ENCODE data around the gene MYO3A. TPM values are rescaled to one million over a fixed set of nuclear protein-coding genes. Genes with fewer than 3 reads are reported as not detected.

MYO3A gene, protein sequence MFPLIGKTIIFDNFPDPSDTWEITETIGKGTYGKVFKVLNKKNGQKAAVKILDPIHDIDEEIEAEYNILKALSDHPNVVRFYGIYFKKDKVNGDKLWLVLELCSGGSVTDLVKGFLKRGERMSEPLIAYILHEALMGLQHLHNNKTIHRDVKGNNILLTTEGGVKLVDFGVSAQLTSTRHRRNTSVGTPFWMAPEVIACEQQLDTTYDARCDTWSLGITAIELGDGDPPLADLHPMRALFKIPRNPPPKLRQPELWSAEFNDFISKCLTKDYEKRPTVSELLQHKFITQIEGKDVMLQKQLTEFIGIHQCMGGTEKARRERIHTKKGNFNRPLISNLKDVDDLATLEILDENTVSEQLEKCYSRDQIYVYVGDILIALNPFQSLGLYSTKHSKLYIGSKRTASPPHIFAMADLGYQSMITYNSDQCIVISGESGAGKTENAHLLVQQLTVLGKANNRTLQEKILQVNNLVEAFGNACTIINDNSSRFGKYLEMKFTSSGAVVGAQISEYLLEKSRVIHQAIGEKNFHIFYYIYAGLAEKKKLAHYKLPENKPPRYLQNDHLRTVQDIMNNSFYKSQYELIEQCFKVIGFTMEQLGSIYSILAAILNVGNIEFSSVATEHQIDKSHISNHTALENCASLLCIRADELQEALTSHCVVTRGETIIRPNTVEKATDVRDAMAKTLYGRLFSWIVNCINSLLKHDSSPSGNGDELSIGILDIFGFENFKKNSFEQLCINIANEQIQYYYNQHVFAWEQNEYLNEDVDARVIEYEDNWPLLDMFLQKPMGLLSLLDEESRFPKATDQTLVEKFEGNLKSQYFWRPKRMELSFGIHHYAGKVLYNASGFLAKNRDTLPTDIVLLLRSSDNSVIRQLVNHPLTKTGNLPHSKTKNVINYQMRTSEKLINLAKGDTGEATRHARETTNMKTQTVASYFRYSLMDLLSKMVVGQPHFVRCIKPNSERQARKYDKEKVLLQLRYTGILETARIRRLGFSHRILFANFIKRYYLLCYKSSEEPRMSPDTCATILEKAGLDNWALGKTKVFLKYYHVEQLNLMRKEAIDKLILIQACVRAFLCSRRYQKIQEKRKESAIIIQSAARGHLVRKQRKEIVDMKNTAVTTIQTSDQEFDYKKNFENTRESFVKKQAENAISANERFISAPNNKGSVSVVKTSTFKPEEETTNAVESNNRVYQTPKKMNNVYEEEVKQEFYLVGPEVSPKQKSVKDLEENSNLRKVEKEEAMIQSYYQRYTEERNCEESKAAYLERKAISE (N-terminal part only)
- under 1 TPM in 1 of 6 experiments, not detected in 5; 0.03 TPM for total RNA-seq (2021; fragmentation: NEBNext Ultra II Directional; extraction: Animal tissue kit (Norgen Biotek cat#: 25700))
- long read RNA-seq = 0 reads

- DNase-seq = no peak
- H3K9me3 Mint-ChIP-seq = peaks cover 18% of the 10 kb centered on the region
- no peak within 1 kb of the TSS for H3K4me3 Mint-ChIP-seq
- TF ChIP-seq, protein P1, sequence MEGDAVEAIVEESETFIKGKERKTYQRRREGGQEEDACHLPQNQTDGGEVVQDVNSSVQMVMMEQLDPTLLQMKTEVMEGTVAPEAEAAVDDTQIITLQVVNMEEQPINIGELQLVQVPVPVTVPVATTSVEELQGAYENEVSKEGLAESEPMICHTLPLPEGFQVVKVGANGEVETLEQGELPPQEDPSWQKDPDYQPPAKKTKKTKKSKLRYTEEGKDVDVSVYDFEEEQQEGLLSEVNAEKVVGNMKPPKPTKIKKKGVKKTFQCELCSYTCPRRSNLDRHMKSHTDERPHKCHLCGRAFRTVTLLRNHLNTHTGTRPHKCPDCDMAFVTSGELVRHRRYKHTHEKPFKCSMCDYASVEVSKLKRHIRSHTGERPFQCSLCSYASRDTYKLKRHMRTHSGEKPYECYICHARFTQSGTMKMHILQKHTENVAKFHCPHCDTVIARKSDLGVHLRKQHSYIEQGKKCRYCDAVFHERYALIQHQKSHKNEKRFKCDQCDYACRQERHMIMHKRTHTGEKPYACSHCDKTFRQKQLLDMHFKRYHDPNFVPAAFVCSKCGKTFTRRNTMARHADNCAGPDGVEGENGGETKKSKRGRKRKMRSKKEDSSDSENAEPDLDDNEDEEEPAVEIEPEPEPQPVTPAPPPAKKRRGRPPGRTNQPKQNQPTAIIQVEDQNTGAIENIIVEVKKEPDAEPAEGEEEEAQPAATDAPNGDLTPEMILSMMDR (IDR thresholded peaks at IDR 0.05) = no peak
- H3K4me1 Mint-ChIP-seq (ENCODE audit: low read depth) = no peaks in the 10 kb centered on the region
- no peaks in the 10 kb centered on the region for H3K27me3 Mint-ChIP-seq (ENCODE audit: insufficient read depth)
- H3K36me3 Mint-ChIP-seq (ENCODE audit: low read depth) = no peaks in the 10 kb centered on the region
- H3K27ac Mint-ChIP-seq = no peak within 1 kb of the TSS
Measured at GRCh38 chr10:25933653-25934608, at the start of gene MYO3A. MYO3A (plus strand) TSS chr10:25934229; CDS start chr10:25952111, 17,882 bp downstream.

GRCh38 chr10:25888627-25889026 is 45.4 kb upstream of the MYO3A start:
- Mint-ChIP-seq H3K4me1 (ENCODE audit: low read depth) (no peaks in the 10 kb centered on the region), H3K36me3 (ENCODE audit: low read depth) (no peaks in the 10 kb centered on the region), H3K27me3 (ENCODE audit: insufficient read depth) (no peaks in the 10 kb centered on the region; the same call in 1 of the 2 replicates), H3K9me3 (peaks cover 19% of the 10 kb centered on the region), H3K4me3 (no peak overlapping the region), H3K27ac (no peak overlapping the region)
- TF ChIP-seq, protein P1 (IDR thresholded peaks at IDR 0.05) = no peak
- DNase-seq = no peak

DNA sequence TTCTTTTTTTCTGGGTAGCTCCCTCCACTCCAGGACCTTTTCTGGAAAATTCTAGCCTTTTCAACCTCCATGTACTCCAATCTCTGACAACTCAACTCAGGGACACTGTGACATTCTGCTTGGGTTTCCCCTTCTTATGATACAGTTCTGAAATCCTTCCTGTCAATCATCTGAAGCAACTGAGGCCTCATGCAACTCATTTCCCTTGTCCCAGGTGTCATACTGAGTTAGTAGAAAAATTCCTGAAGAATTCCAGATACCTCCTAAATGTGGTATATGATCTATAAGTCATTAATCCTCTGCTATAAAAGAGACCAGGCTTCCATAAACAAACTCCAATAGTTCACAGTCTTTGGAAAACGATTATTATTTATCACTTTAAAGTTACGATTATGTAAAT is 43.0 kb upstream of the MYO3A start:
- Mint-ChIP-seq H3K4me3 (no peak overlapping the region), H3K36me3 (ENCODE audit: low read depth) (no peaks in the 10 kb centered on the region), H3K27ac (no peak overlapping the region), H3K27me3 (ENCODE audit: insufficient read depth) (no peaks in the 10 kb centered on the region; the same call in 1 of the 2 replicates), H3K4me1 (ENCODE audit: low read depth) (no peaks in the 10 kb centered on the region), H3K9me3 (peaks cover 24% of the 10 kb centered on the region)
- no peak for DNase-seq
- TF ChIP-seq, protein P1 (IDR thresholded peaks at IDR 0.05) = no peak

DNA sequence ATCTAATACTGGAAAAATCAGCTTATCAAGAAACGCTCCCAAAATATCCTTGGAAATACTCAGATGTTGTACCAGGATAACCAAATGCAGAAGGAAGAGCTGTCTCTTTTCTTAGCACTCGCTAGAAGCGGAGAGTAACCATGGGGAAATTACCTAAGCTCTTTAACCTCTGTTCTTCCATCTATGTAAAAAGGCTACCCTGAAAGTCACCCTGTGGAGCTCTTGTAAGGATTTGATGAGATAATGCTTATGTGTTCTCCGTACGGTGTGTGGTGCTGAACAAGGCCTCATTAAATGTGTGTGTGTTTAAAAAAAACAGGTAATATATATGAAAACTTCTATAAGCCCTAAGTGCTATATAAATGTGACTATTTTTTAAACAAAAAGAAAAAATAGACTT is 38.2 kb upstream of the MYO3A start:
- H3K4me3 Mint-ChIP-seq = no peak overlapping the region
- peaks cover 33% of the 10 kb centered on the region for H3K9me3 Mint-ChIP-seq
- no peaks in the 10 kb centered on the region for H3K4me1 Mint-ChIP-seq (ENCODE audit: low read depth)
- no peaks in the 10 kb centered on the region; the same call in 1 of the 2 replicates for H3K27me3 Mint-ChIP-seq (ENCODE audit: insufficient read depth)
- DNase-seq = no peak
- TF ChIP-seq, protein P1 (IDR thresholded peaks at IDR 0.05) = no peak
- H3K27ac Mint-ChIP-seq = no peak overlapping the region
- H3K36me3 Mint-ChIP-seq (ENCODE audit: low read depth) = no peaks in the 10 kb centered on the region
